ENCODE data around the gene TOP1.

Gene TOP1

DNA sequence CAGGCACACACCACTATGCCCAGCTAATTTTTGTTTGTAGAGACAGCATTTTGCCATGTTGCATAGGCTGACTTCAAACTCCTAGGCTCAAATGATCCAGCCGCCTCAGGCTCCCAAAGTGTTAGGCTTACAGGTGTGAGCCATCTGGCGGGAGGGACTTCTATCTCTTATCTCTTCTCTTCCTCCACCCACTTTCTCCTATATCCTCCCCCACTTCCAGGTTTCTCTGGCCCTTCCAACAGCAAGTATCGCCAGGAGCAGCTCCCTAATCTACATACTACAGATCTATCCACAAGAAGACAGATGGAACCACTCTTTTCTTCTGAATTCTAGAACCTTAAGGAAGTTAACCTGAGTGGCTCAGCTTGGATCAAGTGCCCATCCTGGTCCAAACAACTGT is 5.1 kb upstream of the TOP1 start:
- Histone ChIP-seq H3K27me3 (replicated peaks; ENCODE audit: insufficient read depth, low read length) (no peaks in the 10 kb centered on the region), H3K4me2 (ENCODE audit: low read depth, low read length) (no peak overlapping the region), H2AFZ (ENCODE audit: low read length) (no peak overlapping the region), H3F3A (ENCODE audit: insufficient read depth, low read length) (no peaks in the 10 kb centered on the region), H3K36me3 (replicated peaks; ENCODE audit: insufficient read depth, low read length) (no peaks in the 10 kb centered on the region), H3K79me2 (ENCODE audit: low read length) (no peaks in the 10 kb centered on the region), H3K9me2 (replicated peaks; ENCODE audit: insufficient read depth, low read length) (no peaks in the 10 kb centered on the region), H3K9ac (ENCODE audit: low read length) (no peak overlapping the region), H4K20me1 (ENCODE audit: insufficient read depth, low read length) (no peaks in the 10 kb centered on the region), H3K4me3 (ENCODE audit: low read length) (no peak overlapping the region), H3K4me1 (ENCODE audit: low read length) (peaks cover 7% of the 10 kb centered on the region), H3K27ac (ENCODE audit: low read length) (no peak overlapping the region), H3K9me3 (replicated peaks; ENCODE audit: insufficient read depth, low read length) (no peaks in the 10 kb centered on the region)
- no peak for DNase-seq
- TF ChIP-seq, protein P1, sequence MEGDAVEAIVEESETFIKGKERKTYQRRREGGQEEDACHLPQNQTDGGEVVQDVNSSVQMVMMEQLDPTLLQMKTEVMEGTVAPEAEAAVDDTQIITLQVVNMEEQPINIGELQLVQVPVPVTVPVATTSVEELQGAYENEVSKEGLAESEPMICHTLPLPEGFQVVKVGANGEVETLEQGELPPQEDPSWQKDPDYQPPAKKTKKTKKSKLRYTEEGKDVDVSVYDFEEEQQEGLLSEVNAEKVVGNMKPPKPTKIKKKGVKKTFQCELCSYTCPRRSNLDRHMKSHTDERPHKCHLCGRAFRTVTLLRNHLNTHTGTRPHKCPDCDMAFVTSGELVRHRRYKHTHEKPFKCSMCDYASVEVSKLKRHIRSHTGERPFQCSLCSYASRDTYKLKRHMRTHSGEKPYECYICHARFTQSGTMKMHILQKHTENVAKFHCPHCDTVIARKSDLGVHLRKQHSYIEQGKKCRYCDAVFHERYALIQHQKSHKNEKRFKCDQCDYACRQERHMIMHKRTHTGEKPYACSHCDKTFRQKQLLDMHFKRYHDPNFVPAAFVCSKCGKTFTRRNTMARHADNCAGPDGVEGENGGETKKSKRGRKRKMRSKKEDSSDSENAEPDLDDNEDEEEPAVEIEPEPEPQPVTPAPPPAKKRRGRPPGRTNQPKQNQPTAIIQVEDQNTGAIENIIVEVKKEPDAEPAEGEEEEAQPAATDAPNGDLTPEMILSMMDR (IDR thresholded peaks at IDR 0.05; ENCODE audit: low read length) = no peak
- TF ChIP-seq EZH2 (optimal IDR thresholded peaks at IDR 0.05; ENCODE audit: low read depth, low read length) = no peak
- TF ChIP-seq EZH2phosphoT487 (IDR thresholded peaks at IDR 0.05; ENCODE audit: low read length) = no peak

DNA sequence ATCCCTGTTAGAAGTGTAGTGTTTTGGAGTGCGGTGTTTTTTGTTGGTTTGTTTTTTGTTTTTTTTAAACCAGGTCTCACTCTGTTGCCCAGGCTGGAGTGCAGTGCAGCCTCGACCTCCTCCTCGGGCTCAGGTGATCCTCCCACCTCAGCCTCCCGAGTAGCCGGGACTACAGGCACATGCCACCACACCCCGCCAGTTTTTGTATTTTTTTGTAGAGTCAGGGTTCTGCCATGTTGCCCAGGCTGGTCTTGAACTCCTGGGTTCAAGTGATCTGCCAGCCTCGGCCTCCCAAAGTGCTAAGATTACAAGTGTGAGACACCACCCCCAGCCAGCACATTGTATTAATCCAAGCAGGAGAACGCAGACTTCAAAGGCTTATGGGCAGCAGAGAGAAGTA is 1.3 kb upstream of the TOP1 start:
- Histone ChIP-seq H2AFZ (ENCODE audit: low read length) (no peak overlapping the region), H3K9me2 (replicated peaks; ENCODE audit: insufficient read depth, low read length) (no peaks in the 10 kb centered on the region), H3K79me2 (ENCODE audit: low read length) (peaks cover 37% of the 10 kb centered on the region), H3F3A (ENCODE audit: insufficient read depth, low read length) (no peaks in the 10 kb centered on the region), H3K4me3 (ENCODE audit: low read length) (peak overlapping the region; percentile 60; the same call in 1 of the 2 replicates), H3K27me3 (replicated peaks; ENCODE audit: insufficient read depth, low read length) (no peaks in the 10 kb centered on the region), H3K27ac (ENCODE audit: low read length) (no peak overlapping the region), H3K4me2 (ENCODE audit: low read depth, low read length) (peak overlapping the region; percentile 92; the same call in 1 of the 2 replicates), H4K20me1 (ENCODE audit: insufficient read depth, low read length) (0 out of 2 replicates have a peak, but pooled peaks cover 2% of the 10 kb centered on the region), H3K36me3 (replicated peaks; ENCODE audit: insufficient read depth, low read length) (peaks cover 3% of the 10 kb centered on the region; the same call in 1 of the 2 replicates), H3K9me3 (replicated peaks; ENCODE audit: insufficient read depth, low read length) (no peaks in the 10 kb centered on the region), H3K4me1 (ENCODE audit: low read length) (peaks cover 29% of the 10 kb centered on the region), H3K9ac (ENCODE audit: low read length) (no peak overlapping the region)
- DNase-seq = no peak
- TF ChIP-seq EZH2 (optimal IDR thresholded peaks at IDR 0.05; ENCODE audit: low read depth, low read length) (no peak), EZH2phosphoT487 (IDR thresholded peaks at IDR 0.05; ENCODE audit: low read length) (no peak)
- TF ChIP-seq, protein P1 (IDR thresholded peaks at IDR 0.05; ENCODE audit: low read length) = no peak

DNA sequence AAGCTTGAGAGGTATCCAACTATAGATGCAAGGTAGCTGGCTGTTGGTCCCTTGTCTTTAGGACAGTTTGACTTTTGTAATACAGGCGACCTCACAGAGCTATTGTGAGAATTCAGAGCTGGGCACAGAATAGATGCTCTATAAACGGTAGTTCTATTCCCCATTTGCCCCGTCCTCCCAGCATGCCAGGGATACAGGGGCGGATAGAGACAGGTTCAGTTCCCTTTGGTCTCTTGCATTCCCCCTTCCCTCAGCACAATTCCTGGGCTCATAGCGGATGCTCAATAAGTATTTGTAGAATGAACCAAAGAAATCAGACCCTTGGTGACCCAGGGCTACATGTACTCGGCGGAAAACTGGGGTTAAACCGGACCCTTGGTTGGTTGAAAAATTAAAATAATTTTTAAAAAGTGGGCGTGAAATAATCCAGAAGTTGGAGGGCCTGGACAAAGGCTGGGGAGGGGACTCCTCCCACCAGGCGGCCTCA is 707 bp upstream of the TOP1 start:
- DNase-seq = no peak
- no peaks in the 10 kb centered on the region for H3K9me2 ChIP-seq (replicated peaks; ENCODE audit: insufficient read depth, low read length)
- H4K20me1 ChIP-seq (ENCODE audit: insufficient read depth, low read length) = 0 out of 2 replicates have a peak, but pooled peaks cover 7% of the 10 kb centered on the region
- no peak overlapping the region for H3K27ac ChIP-seq (ENCODE audit: low read length)
- peaks cover 6% of the 10 kb centered on the region; the same call in 1 of the 2 replicates for H3K36me3 ChIP-seq (replicated peaks; ENCODE audit: insufficient read depth, low read length)
- peaks cover 34% of the 10 kb centered on the region for H3K4me1 ChIP-seq (ENCODE audit: low read length)
- H3K79me2 ChIP-seq (ENCODE audit: low read length) = peaks cover 43% of the 10 kb centered on the region
- H3K9ac ChIP-seq (ENCODE audit: low read length) = peak overlapping the region; percentile 60; the same call in 1 of the 2 replicates
- no peaks in the 10 kb centered on the region for H3F3A ChIP-seq (ENCODE audit: insufficient read depth, low read length)
- peak overlapping the region; percentile 60 for H3K4me3 ChIP-seq (ENCODE audit: low read length)
- H3K27me3 ChIP-seq (replicated peaks; ENCODE audit: insufficient read depth, low read length) = no peaks in the 10 kb centered on the region
- TF ChIP-seq, protein P1 (IDR thresholded peaks at IDR 0.05; ENCODE audit: low read length) = no peak
- TF ChIP-seq EZH2phosphoT487 (IDR thresholded peaks at IDR 0.05; ENCODE audit: low read length) (no peak), EZH2 (optimal IDR thresholded peaks at IDR 0.05; ENCODE audit: low read depth, low read length) (no peak)
- peak overlapping the region; percentile 92 for H3K4me2 ChIP-seq (ENCODE audit: low read depth, low read length)
- no peaks in the 10 kb centered on the region for H3K9me3 ChIP-seq (replicated peaks; ENCODE audit: insufficient read depth, low read length)
- peak overlapping the region; percentile 82 for H2AFZ ChIP-seq (ENCODE audit: low read length)
